AG08395 (cell line): ENCODE measurements around the gene EXOSC5.
A peak's percentile ranks its signal among the peaks of the same experiment; 100 is the strongest.
"Not testable (repeated sequence)": the region's sequence is repeated elsewhere in the genome, so short reads cannot be mapped to it uniquely, and the experiment has no call there.

Source experiments
- DNase-seq: peaks from one replicate; pipeline ENCODE4 v3.0.0; 2012; ENCODE audit warnings: mixed read lengths, low spot score

EXOSC5 gene

GRCh38 chr19:41366089-41366488, 31.1 kb downstream of the EXOSC5 start:
- DNase-seq = no peak

GRCh38 chr19:41364524-41365391, 32.4 kb downstream of the EXOSC5 start:
- DNase-seq = no peak

- peak; percentile 99 for DNase-seq
Measured at GRCh38 chr19:41363753-41364523, 33.2 kb downstream of the EXOSC5 start, which contains the start of gene B9D2. B9D2 (minus strand) TSS chr19:41364149; CDS start chr19:41363519, 630 bp downstream.

GRCh38 chr19:41363371-41363752, 33.8 kb downstream of the EXOSC5 start:
- DNase-seq = no peak

GRCh38 chr19:41362143-41362847, 34.9 kb downstream of the EXOSC5 start:
- no peak for DNase-seq

GRCh38 chr19:41359741-41360140, 37.4 kb downstream of the EXOSC5 start:
- no peak for DNase-seq

GRCh38 chr19:41357746-41358145, 39.4 kb downstream of the EXOSC5 start:
- no peak for DNase-seq

GRCh38 chr19:41356984-41357739, 40.0 kb downstream of the EXOSC5 start:
- DNase-seq = no peak

GRCh38 chr19:41355802-41356201, 41.4 kb downstream of the EXOSC5 start:
- no peak for DNase-seq

- DNase-seq = no peak
Measured at GRCh38 chr19:41355035-41355434, 42.1 kb downstream of the EXOSC5 start.

GRCh38 chr19:41354343-41354953, 42.7 kb downstream of the EXOSC5 start:
- no peak for DNase-seq

GRCh38 chr19:41353466-41354342, 43.5 kb downstream of the EXOSC5 start, which contains the start of gene TGFB1:
TGFB1 (minus strand) TSS chr19:41353922; CDS start chr19:41353044, 878 bp downstream.
- peak; percentile 99 for DNase-seq

GRCh38 chr19:41352609-41353465, 44.3 kb downstream of the EXOSC5 start:
- peak; percentile 66 for DNase-seq

GRCh38 chr19:41352279-41352608, 44.9 kb downstream of the EXOSC5 start:
- no peak for DNase-seq

GRCh38 chr19:41351339-41352245, 45.6 kb downstream of the EXOSC5 start:
- peak; percentile 88 for DNase-seq

- DNase-seq = peak; percentile 27
Measured at GRCh38 chr19:41350735-41351338, 46.3 kb downstream of the EXOSC5 start.

- DNase-seq = not testable (repeated sequence)
Measured at GRCh38 chr19:41346916-41347315, 50.2 kb downstream of the EXOSC5 start.

GRCh38 chr19:41344162-41344561, 53.0 kb downstream of the EXOSC5 start:
- DNase-seq = no peak
